GM19372 (cell line): Measurements from ENCODE around the gene ANAPC16.
"Not testable (repeated sequence)": the region's sequence is repeated elsewhere in the genome, so short reads cannot be mapped to it uniquely, and the experiment has no call there.

Experiments
- ATAC-seq: cut with Tn5 transposase; IDR thresholded peaks from one replicate; pipeline ENCODE4 v1.9.1; 2021; ENCODE audit warnings: mild to moderate bottlenecking, low read depth, moderate library complexity; ENCODE audit not compliant: unreplicated experiment

ANAPC16 gene

GRCh38 chr10:72241691-72242252, 26.0 kb downstream of the ANAPC16 start:
- no peak for ATAC-seq

- no peak for ATAC-seq
Measured at GRCh38 chr10:72242675-72243074, 26.9 kb downstream of the ANAPC16 start.

GRCh38 chr10:72243822-72244437, 28.1 kb downstream of the ANAPC16 start:
- ATAC-seq: no peak

- ATAC-seq: no peak
Measured at GRCh38 chr10:72244573-72245038, 28.8 kb downstream of the ANAPC16 start.

GRCh38 chr10:72245949-72246525, 30.2 kb downstream of the ANAPC16 start:
- ATAC-seq: no peak

GRCh38 chr10:72248468-72249151, 32.8 kb downstream of the ANAPC16 start:
- ATAC-seq: peak; percentile 76

GRCh38 chr10:72249176-72249862, 33.5 kb downstream of the ANAPC16 start:
- ATAC-seq: not testable (repeated sequence)

GRCh38 chr10:72250666-72251065, 34.9 kb downstream of the ANAPC16 start:
- no peak for ATAC-seq

GRCh38 chr10:72251635-72252034, 35.8 kb downstream of the ANAPC16 start:
- ATAC-seq: no peak

GRCh38 chr10:72252972-72253371, 37.2 kb downstream of the ANAPC16 start:
- no peak for ATAC-seq

GRCh38 chr10:72253578-72253977, 37.8 kb downstream of the ANAPC16 start:
- no peak for ATAC-seq

GRCh38 chr10:72254813-72255568, 39.2 kb downstream of the ANAPC16 start:
- no peak for ATAC-seq

GRCh38 chr10:72255977-72256729, 40.3 kb downstream of the ANAPC16 start:
- no peak for ATAC-seq

GRCh38 chr10:72257051-72257892, 41.5 kb downstream of the ANAPC16 start:
- no peak for ATAC-seq

- ATAC-seq: no peak
Measured at GRCh38 chr10:72258617-72259016, 42.8 kb downstream of the ANAPC16 start.

- ATAC-seq: no peak
Measured at GRCh38 chr10:72259491-72260238, 43.9 kb downstream of the ANAPC16 start.

GRCh38 chr10:72260239-72260975, 44.6 kb downstream of the ANAPC16 start:
- ATAC-seq: peak; percentile 47
